GM20000 (cell line): ENCODE data around the gene CKAP5.

Experiments
- DNase-seq: peaks from one replicate; pipeline ENCODE4 v3.0.0; 2012; ENCODE audit warnings: low spot score
- CTCF ChIP-seq: IDR thresholded peaks from 2 replicates; pipeline ENCODE4 v1.5.1; 2012; ENCODE audit warnings: mild to moderate bottlenecking, control low read depth; ENCODE audit errors: extremely low read depth, missing control alignments

Gene CKAP5

GRCh38 chr11:46889689-46890475 is 43.8 kb upstream of the CKAP5 start:
- TF ChIP-seq CTCF = peak; percentile 73
- peak; percentile 83 for DNase-seq

- no peak for DNase-seq
- TF ChIP-seq CTCF = no peak
Observed at GRCh38 chr11:46889251-46889650, 43.2 kb upstream of the CKAP5 start.

- TF ChIP-seq CTCF = no peak
- no peak for DNase-seq
Observed at GRCh38 chr11:46888636-46889035, 42.6 kb upstream of the CKAP5 start.

- no peak for TF ChIP-seq CTCF
- DNase-seq = no peak
Observed at GRCh38 chr11:46886211-46886610, 40.1 kb upstream of the CKAP5 start.

- no peak for TF ChIP-seq CTCF
- DNase-seq = no peak
Observed at GRCh38 chr11:46879056-46879585, 33.0 kb upstream of the CKAP5 start.

GRCh38 chr11:46877580-46877979 is 31.5 kb upstream of the CKAP5 start:
- DNase-seq = no peak
- no peak for TF ChIP-seq CTCF

GRCh38 chr11:46876471-46876870 is 30.4 kb upstream of the CKAP5 start:
- DNase-seq = no peak
- no peak for TF ChIP-seq CTCF
